ENCODE results near the gene LYPD6. TPM values are rescaled to one million over a fixed set of nuclear protein-coding genes. Genes with fewer than 3 reads are reported as not detected.

The LYPD6 gene
- total and polyA plus RNA-seq, 9 of the 15 experiments (the other 6 are each of a cell fraction or from before 2014, with no cell fraction given), result not detected

GRCh38 chr2:149415086-149415485 lies 84.7 kb downstream of the LYPD6 start:
- ATAC-seq (no peak), FAIRE-seq (no peak), DNase-seq (ENCODE audit: extremely low read depth in 1 of 4, low spot score in 3 of 4) (no peak)
- WGBS (ENCODE audit: insufficient coverage, low coverage, missing lambda C conversion rate), result 0% methylated on average over 1 of the region's 1 CpG
- no peaks in the 10 kb centered on the region for H3K9me1 ChIP-seq (ENCODE audit: control insufficient read depth, insufficient read depth, low read length)
- no peak overlapping the region for H3K4me3 ChIP-seq
- intact Hi-C loops (cut with micrococcal nuclease) (no loop called here), in situ Hi-C loops (cut with MboI) (no loop called here)
- TF ChIP-seq SNRNP70 (optimal IDR thresholded peaks at IDR 0.05; ENCODE audit: low read depth, low read length) (no peak), PCBP1 (IDR thresholded peaks at IDR 0.05; ENCODE audit: low read depth, low read length, poor library complexity, severe bottlenecking) (no peak), ZNF140 (CRISPR knock-in tag; IDR thresholded peaks at IDR 0.05) (no peak), DPF2 (IDR thresholded peaks at IDR 0.05) (no peak), MED1 (CRISPR knock-in tag; IDR thresholded peaks at IDR 0.05; ENCODE audit: borderline replicate concordance) (no peak), MXI1 (IDR thresholded peaks at IDR 0.05; ENCODE audit: low read depth, low read length) (no peak), ZSCAN29 (IDR thresholded peaks at IDR 0.05) (no peak), ZNF696 (CRISPR knock-in tag; conservative IDR thresholded peaks at IDR 0.05) (no peak), HES1 (IDR thresholded peaks at IDR 0.05; ENCODE audit: low read depth) (no peak)
- TF ChIP-seq, protein P1, sequence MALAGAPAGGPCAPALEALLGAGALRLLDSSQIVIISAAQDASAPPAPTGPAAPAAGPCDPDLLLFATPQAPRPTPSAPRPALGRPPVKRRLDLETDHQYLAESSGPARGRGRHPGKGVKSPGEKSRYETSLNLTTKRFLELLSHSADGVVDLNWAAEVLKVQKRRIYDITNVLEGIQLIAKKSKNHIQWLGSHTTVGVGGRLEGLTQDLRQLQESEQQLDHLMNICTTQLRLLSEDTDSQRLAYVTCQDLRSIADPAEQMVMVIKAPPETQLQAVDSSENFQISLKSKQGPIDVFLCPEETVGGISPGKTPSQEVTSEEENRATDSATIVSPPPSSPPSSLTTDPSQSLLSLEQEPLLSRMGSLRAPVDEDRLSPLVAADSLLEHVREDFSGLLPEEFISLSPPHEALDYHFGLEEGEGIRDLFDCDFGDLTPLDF (CRISPR knock-in tag; IDR thresholded peaks at IDR 0.05), result no peak
- TF ChIP-seq, protein P2, sequence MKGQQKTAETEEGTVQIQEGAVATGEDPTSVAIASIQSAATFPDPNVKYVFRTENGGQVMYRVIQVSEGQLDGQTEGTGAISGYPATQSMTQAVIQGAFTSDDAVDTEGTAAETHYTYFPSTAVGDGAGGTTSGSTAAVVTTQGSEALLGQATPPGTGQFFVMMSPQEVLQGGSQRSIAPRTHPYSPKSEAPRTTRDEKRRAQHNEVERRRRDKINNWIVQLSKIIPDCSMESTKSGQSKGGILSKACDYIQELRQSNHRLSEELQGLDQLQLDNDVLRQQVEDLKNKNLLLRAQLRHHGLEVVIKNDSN (CRISPR knock-in tag; IDR thresholded peaks at IDR 0.05), result no peak
- no peak overlapping the region for H3K27ac ChIP-seq (ENCODE audit: extremely low read depth, low read depth, low read length)
- no peak overlapping the region for H2AFZ ChIP-seq (ENCODE audit: low read depth, low read length)
- no TSS peak for BruUV-seq (replicated peaks)
- no peak overlapping the region for H3K4me2 ChIP-seq (ENCODE audit: insufficient read depth, low read length)
- H3K4me1 ChIP-seq (replicated peaks in 1 of 2; ENCODE audit: control insufficient read depth in 2 of 2, insufficient read depth in 2 of 2, low read length in 2 of 2), result no peaks in the 10 kb centered on the region
- H3K79me2 ChIP-seq (ENCODE audit: control insufficient read depth, insufficient read depth, low read length), result no peaks in the 10 kb centered on the region
- H3K9me3 ChIP-seq (replicated peaks; ENCODE audit: control insufficient read depth, insufficient read depth, low read depth, low read length), result no peaks in the 10 kb centered on the region
- no peaks in the 10 kb centered on the region for H3K27me3 ChIP-seq (ENCODE audit: control insufficient read depth in 2 of 2, insufficient read depth in 2 of 2, low read length in 2 of 2)
- CTCF ChIA-PET (ENCODE audit: low intra/inter-chr PET ratio), result no interaction called here
- H4K20me1 ChIP-seq (replicated peaks; ENCODE audit: control insufficient read depth, insufficient read depth, low read length), result no peaks in the 10 kb centered on the region
- H3K36me3 ChIP-seq (ENCODE audit: control insufficient read depth, insufficient read depth, low read length), result no peaks in the 10 kb centered on the region
- no peak overlapping the region for H3K9ac ChIP-seq (ENCODE audit: insufficient read depth in 1 of 2, low read depth in 2 of 2, low read length in 2 of 2)
- POLR2A ChIA-PET, result no interaction called here
